Choroid plexus epithelial cell (primary cell): ENCODE results near the gene SOS1.

Experiments
- DNase-seq: peaks from one replicate; pipeline ENCODE4 v3.0.0-alpha.2; 2010; ENCODE audit warnings: low read depth
- H3K4me3 ChIP-seq: 2 replicates; pipeline ENCODE4 v1.5.1; 2011; ENCODE audit warnings: low read depth, mild to moderate bottlenecking, control low read depth, low read length, moderate library complexity
- TF ChIP-seq, protein P1 (sequence below): conservative IDR thresholded peaks from 2 replicates; pipeline ENCODE4 v1.5.1; 2011; ENCODE audit warnings: low read depth, mild to moderate bottlenecking, control low read depth, inconsistent platforms, low read length, moderate library complexity

The SOS1 gene

DNA sequence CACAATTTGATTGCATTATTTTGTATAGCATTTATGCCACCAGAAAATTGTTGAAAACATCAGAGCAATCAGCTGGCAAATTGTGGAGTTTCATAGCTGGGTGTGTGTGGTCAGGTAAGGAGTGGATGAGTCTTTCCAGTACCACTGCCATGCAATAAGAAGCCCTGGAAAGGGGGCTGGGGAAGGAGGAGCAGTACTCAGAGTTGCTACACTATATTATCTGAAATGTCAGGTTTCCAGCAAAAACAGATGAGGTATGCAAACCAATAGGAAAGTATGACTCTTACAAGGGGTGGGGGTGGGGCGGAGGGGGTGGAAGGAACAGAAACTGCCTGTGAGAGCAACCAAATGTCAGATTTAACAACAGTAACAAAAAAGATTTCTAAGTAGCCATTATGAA is 112.2 kb downstream of the SOS1 start:
- TF ChIP-seq, protein P1, sequence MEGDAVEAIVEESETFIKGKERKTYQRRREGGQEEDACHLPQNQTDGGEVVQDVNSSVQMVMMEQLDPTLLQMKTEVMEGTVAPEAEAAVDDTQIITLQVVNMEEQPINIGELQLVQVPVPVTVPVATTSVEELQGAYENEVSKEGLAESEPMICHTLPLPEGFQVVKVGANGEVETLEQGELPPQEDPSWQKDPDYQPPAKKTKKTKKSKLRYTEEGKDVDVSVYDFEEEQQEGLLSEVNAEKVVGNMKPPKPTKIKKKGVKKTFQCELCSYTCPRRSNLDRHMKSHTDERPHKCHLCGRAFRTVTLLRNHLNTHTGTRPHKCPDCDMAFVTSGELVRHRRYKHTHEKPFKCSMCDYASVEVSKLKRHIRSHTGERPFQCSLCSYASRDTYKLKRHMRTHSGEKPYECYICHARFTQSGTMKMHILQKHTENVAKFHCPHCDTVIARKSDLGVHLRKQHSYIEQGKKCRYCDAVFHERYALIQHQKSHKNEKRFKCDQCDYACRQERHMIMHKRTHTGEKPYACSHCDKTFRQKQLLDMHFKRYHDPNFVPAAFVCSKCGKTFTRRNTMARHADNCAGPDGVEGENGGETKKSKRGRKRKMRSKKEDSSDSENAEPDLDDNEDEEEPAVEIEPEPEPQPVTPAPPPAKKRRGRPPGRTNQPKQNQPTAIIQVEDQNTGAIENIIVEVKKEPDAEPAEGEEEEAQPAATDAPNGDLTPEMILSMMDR = no peak
- H3K4me3 ChIP-seq = no peak overlapping the region
- peak; percentile 69 for DNase-seq

DNA sequence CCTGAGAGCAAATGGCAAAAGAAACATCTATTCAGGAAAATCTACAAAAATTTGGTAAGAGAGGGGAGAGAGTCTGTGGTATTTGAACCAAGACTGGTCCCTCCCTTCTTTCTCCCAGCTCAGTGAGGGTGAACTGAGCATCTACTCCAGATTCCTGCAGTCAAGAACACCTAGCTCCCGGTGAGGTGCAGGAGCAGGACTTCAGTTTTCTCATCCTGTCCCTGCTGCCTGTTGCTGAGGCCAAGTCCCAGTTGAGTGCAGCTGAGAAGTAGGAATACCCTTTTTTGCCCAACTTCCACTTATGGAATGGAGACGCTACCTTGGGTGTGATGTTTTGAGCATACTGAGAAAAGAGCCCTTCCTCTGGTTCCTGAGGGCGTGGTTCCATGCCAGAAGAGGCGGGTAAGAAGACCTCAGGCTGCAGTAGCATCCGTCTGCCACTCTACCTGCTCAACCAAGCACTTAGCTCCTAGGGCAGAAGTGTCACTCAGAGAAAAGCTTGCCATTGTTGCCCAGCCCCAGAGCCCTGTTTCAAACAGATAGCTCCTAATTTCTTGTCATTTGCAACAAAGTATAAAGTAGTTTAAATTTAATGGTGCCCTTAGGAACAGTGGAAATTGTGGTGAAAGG is 112.9 kb downstream of the SOS1 start:
- DNase-seq = no peak
- TF ChIP-seq, protein P1 = no peak
- H3K4me3 ChIP-seq = no peak overlapping the region

GRCh38 chr2:39000552-39000951 is 120.3 kb downstream of the SOS1 start:
- TF ChIP-seq, protein P1 = no peak
- DNase-seq = no peak
- no peak overlapping the region for H3K4me3 ChIP-seq

DNA sequence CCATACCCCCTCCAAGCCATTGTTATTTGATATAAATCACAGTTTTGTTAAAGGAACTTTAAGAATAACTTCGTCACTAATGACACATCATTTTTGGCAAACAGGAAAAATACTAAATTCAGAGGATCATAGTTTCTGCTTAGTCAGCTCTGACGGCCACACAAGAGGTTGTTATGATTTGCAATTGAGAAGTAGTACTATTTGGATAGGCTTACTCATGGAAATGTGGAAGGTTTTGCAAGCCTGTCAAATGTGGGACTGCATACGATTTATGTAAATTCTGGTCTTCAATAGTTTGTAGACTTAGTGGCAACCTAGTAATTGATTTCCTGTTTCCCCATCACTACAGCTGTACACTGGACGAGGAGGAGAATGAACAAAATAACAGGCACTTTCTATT is 123.1 kb downstream of the SOS1 start:
- DNase-seq = peak; percentile 96
- TF ChIP-seq, protein P1 = no peak
- H3K4me3 ChIP-seq = no peak overlapping the region

GRCh38 chr2:38991899-38992298 is 129.0 kb downstream of the SOS1 start:
- H3K4me3 ChIP-seq = no peak overlapping the region
- TF ChIP-seq, protein P1 = no peak
- no peak for DNase-seq

DNA sequence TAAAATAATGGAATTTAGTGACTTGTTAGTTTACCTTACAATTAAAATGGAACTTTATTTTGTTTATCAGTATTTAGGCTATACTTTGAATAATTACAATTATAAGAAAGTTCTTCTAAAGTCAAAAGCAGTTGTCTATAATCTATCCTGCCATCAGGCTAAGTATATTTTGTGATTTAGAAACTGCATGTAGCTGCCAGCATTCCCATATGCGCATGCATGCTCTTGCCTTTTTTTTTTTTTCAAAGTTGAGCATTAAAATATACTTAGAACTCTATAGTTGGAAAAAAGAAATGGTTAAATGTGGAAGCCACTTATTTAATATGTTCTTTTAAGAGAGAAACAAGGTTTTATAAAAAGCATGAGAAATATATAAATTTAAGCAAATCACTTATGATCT is 132.1 kb downstream of the SOS1 start:
- H3K4me3 ChIP-seq = no peak overlapping the region
- DNase-seq = no peak
- TF ChIP-seq, protein P1 = no peak

DNA sequence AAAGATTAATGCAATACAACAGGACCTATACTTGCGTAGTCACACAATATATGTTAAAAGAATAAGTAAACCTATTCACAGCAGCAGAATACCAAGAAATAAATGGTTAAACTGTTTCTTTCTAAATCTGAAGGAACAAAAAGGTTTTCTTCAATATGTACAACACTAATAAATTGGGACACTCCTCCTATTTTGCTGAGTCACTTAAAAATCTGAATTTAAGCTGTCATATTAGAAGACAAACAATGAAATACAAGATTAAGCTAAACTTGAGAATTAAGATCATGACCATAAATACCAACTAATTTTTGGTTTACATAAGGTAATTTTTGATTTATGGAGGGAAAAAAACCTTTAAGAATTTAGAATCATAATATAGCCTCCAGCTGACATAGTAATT is 138.4 kb downstream of the SOS1 start:
- DNase-seq = no peak
- H3K4me3 ChIP-seq = no peak overlapping the region
- TF ChIP-seq, protein P1 = no peak
